ENCODE results near the gene PCSK2.
"Not testable (repeated sequence)": the region's sequence is repeated elsewhere in the genome, so short reads cannot be mapped to it uniquely, and the experiment has no call there.

The PCSK2 gene

DNA sequence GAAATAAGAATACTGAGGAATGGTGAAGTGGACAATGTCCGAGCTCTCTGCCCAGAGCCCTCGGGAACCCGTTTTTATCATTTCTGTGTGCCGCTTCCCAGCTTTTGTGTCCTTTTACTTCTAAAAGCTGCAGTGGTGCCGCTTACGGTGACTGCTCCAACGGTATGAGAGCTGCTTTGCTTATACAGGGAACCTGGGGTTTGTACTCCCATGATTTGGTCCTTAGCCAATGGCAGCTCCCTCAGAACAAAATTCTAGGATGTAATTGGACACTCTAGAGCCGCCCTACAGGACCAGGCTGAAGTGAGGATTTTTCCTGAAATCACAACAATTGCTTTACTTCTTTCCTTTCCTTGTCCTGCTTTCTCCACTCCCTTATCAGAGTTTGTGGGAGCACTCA lies 24.2 kb upstream of the PCSK2 start:
- no peak overlapping the region for H3K4me3 ChIP-seq (ENCODE audit: low read depth, low read length)

GRCh38 chr20:17205084-17205813 lies 21.6 kb upstream of the PCSK2 start:
- H3K4me3 ChIP-seq (ENCODE audit: low read depth, low read length) = no peak overlapping the region
- TF ChIP-seq, protein P1, sequence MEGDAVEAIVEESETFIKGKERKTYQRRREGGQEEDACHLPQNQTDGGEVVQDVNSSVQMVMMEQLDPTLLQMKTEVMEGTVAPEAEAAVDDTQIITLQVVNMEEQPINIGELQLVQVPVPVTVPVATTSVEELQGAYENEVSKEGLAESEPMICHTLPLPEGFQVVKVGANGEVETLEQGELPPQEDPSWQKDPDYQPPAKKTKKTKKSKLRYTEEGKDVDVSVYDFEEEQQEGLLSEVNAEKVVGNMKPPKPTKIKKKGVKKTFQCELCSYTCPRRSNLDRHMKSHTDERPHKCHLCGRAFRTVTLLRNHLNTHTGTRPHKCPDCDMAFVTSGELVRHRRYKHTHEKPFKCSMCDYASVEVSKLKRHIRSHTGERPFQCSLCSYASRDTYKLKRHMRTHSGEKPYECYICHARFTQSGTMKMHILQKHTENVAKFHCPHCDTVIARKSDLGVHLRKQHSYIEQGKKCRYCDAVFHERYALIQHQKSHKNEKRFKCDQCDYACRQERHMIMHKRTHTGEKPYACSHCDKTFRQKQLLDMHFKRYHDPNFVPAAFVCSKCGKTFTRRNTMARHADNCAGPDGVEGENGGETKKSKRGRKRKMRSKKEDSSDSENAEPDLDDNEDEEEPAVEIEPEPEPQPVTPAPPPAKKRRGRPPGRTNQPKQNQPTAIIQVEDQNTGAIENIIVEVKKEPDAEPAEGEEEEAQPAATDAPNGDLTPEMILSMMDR (IDR thresholded peaks at IDR 0.05; ENCODE audit: borderline replicate concordance, insufficient read depth, low read depth, low read length) = no peak

More for the DNA sequence above, 24.2 kb upstream of the PCSK2 start:
- TF ChIP-seq, protein P1 (IDR thresholded peaks at IDR 0.05; ENCODE audit: borderline replicate concordance, insufficient read depth, low read depth, low read length) = no peak

- TF ChIP-seq, protein P1 (IDR thresholded peaks at IDR 0.05; ENCODE audit: borderline replicate concordance, insufficient read depth, low read depth, low read length) = no peak
- no peak overlapping the region for H3K4me3 ChIP-seq (ENCODE audit: low read depth, low read length)
These were observed 16.5 kb upstream of the PCSK2 start for GRCh38 chr20:17210387-17210786.

- no peak overlapping the region for H3K4me3 ChIP-seq (ENCODE audit: low read depth, low read length)
- TF ChIP-seq, protein P1 (IDR thresholded peaks at IDR 0.05; ENCODE audit: borderline replicate concordance, insufficient read depth, low read depth, low read length) = no peak
These were observed 15.9 kb upstream of the PCSK2 start for GRCh38 chr20:17210983-17211382.

DNA sequence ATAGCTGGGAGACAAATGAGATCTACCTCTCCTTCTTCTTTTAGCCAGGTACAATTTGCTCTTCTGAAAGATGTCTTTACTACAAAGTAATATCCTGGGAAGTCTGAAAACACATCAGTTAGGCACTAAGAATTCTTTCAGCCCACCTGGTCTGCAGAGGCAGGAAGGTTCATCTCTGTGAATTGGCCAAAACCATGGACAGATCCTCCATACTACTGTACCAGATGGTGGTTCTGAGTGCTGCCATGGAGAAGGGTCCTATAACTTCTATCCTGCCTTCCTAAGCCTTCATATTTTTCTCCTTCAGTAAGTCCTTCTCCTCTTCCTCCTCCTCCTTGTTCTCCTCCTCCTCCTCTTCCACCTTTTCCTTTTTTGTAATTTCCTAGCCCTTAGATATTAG lies 11.7 kb upstream of the PCSK2 start:
- TF ChIP-seq, protein P1 (IDR thresholded peaks at IDR 0.05; ENCODE audit: borderline replicate concordance, insufficient read depth, low read depth, low read length) = no peak
- H3K4me3 ChIP-seq (ENCODE audit: low read depth, low read length) = no peak overlapping the region

- H3K4me3 ChIP-seq (ENCODE audit: low read depth, low read length) = not testable (repeated sequence)
These were observed 7.0 kb upstream of the PCSK2 start for GRCh38 chr20:17219856-17220255.

DNA sequence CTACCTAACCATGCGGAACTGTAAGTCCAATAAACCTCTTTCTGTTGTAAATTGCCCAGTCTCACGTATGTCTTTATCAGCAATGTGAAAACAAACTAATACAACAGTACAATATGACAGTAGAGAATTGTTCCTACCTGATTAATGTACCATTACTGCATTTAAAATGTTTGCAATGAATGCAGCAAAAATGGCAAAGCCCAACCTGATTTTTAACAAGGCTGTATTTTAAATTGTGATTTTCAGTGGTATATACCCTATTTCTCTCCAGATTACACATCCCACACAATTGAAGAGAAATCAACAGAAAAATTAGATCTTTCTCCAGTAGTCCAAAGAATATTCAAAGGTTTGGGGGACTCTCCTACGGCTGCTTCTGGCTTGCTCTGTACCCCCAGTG lies 3.3 kb upstream of the PCSK2 start:
- TF ChIP-seq, protein P1 (IDR thresholded peaks at IDR 0.05; ENCODE audit: borderline replicate concordance, insufficient read depth, low read depth, low read length) = no peak
- no peak overlapping the region for H3K4me3 ChIP-seq (ENCODE audit: low read depth, low read length)
